Effector memory CD4-positive, alpha-beta T cell (primary cell): Measurements from ENCODE around the gene SPON1.

Source experiments
- DNase-seq, 3 donors: peaks; one replicate each; pipeline ENCODE4 v3.0.0-alpha.2; 2020
- H3K27ac ChIP-seq: 2 replicates; pipeline ENCODE4 v1.7.0; 2013; ENCODE audit warnings: mild to moderate bottlenecking, low read length, moderate library complexity; ENCODE audit not compliant: insufficient read depth, poor library complexity, severe bottlenecking
- H3K27me3 ChIP-seq: replicated peaks from 2 replicates; pipeline ENCODE4 v1.7.0; 2013; ENCODE audit warnings: mild to moderate bottlenecking, low read length; ENCODE audit not compliant: insufficient read depth, control insufficient read depth, poor library complexity, severe bottlenecking
- H3K36me3 ChIP-seq: 2 replicates; pipeline ENCODE4 v1.7.0; 2013; ENCODE audit warnings: mild to moderate bottlenecking, low read length, moderate library complexity; ENCODE audit not compliant: control insufficient read depth, insufficient read depth
- H3K4me1 ChIP-seq: 2 replicates; pipeline ENCODE4 v1.7.0; 2013; ENCODE audit warnings: low read length, mild to moderate bottlenecking; ENCODE audit not compliant: control insufficient read depth, insufficient read depth, poor library complexity, severe bottlenecking
- H3K4me3 ChIP-seq: 2 replicates; pipeline ENCODE4 v1.7.0; 2013; ENCODE audit warnings: low read length, low read depth, mild to moderate bottlenecking; ENCODE audit not compliant: insufficient read depth, poor library complexity, severe bottlenecking
- H3K9me3 ChIP-seq: 2 replicates; pipeline ENCODE4 v1.7.0; 2013; ENCODE audit warnings: mild to moderate bottlenecking, low read length, moderate library complexity; ENCODE audit not compliant: control insufficient read depth

Gene SPON1

GRCh38 chr11:14093065-14093464 lies 130.5 kb downstream of the SPON1 start:
- Histone ChIP-seq H3K27ac (no peak overlapping the region), H3K4me3 (no peak overlapping the region), H3K27me3 (no peaks in the 10 kb centered on the region), H3K4me1 (no peaks in the 10 kb centered on the region), H3K36me3 (no peaks in the 10 kb centered on the region), H3K9me3 (no peaks in the 10 kb centered on the region)
- no peak for DNase-seq

GRCh38 chr11:14094481-14095037 lies 132.0 kb downstream of the SPON1 start:
- Histone ChIP-seq H3K27me3 (no peaks in the 10 kb centered on the region), H3K4me1 (no peaks in the 10 kb centered on the region), H3K36me3 (no peaks in the 10 kb centered on the region), H3K27ac (no peak overlapping the region), H3K4me3 (no peak overlapping the region), H3K9me3 (no peaks in the 10 kb centered on the region)
- no peak for DNase-seq

DNA sequence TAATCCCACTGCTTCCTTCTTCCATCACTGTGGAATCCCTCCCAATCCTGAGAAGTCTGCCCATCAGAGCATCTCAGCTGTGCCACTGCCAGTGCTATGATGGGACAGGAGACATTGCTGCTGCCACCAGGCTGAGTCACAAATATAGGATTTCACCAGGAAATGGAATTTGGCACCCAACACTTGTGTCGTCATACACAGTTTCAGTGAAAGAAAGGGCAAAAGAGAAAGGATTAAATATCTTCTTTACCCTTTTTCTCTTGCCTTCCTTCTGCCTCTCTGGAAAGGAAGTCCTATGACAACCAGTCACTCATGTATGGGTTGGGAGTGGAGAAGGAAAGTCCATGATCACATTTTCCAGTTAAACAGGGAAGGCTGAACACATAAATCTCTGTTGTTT lies 133.4 kb downstream of the SPON1 start:
- no peak overlapping the region for H3K4me3 ChIP-seq
- H3K27me3 ChIP-seq = no peaks in the 10 kb centered on the region
- no peak for DNase-seq
- H3K36me3 ChIP-seq = no peaks in the 10 kb centered on the region
- no peak overlapping the region for H3K27ac ChIP-seq
- H3K9me3 ChIP-seq = no peaks in the 10 kb centered on the region
- H3K4me1 ChIP-seq = no peaks in the 10 kb centered on the region

DNA sequence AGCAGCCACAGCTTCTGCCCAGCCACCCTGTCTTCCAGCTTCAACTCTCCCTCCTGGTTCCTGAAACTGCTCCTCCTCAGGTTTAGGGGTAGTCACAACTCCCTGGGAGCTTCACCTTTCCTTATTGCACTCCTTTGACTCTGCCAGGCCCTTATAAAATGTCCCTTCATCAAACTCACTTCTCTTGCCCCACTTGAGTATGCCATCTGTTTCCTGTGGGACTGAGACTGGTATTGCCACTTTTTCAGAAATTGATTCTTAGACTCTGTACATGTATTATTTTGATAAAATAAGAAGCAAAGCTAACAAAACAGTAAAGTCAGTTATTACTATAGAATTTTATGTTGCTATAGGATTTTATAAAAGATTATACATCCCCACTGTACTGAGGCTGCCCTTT lies 134.1 kb downstream of the SPON1 start:
- Histone ChIP-seq H3K4me1 (no peaks in the 10 kb centered on the region), H3K27me3 (no peaks in the 10 kb centered on the region), H3K27ac (no peak overlapping the region), H3K36me3 (no peaks in the 10 kb centered on the region), H3K9me3 (no peaks in the 10 kb centered on the region), H3K4me3 (no peak overlapping the region)
- no peak for DNase-seq

DNA sequence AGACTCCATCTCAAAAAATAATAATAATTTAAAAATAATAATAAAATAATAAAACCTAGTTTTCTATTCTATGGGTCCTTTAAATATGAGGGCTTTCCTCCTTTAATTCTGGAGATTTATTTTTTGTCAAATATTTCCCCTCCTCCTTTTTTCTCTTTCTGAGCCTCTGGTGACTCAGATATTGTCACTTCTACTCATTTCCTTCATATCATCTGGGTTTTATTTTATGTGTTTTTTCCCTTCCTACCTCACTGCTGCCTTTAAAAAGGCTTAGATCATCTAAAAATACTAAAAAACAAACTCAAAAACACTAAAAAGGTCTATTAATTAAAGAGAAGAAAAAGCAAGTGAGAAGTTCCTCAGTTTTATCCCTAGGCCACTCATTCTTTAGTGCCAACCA lies 138.9 kb downstream of the SPON1 start:
- H3K36me3 ChIP-seq = no peaks in the 10 kb centered on the region
- no peaks in the 10 kb centered on the region for H3K27me3 ChIP-seq
- H3K27ac ChIP-seq = no peak overlapping the region
- H3K9me3 ChIP-seq = no peaks in the 10 kb centered on the region
- DNase-seq = no peak
- H3K4me3 ChIP-seq = no peak overlapping the region
- H3K4me1 ChIP-seq = no peaks in the 10 kb centered on the region

DNA sequence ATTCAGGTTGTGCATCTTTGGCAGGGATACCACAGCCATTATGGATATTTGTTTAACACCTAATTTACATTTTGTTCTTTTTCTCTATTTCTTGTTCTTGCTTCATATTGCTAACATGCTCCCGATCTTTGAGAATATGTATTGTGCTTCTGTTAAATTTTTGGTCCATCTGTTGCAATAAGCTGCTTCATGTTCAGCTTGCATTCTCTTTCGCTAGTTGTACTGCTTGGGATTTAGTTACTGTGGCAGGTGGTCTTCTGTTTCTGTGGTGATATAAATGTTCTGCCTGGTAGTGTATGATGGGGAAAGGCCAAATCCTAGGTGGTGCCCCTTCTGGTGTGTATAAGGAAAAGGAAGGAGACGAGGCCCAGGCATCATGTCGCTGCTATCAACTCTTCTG lies 140.2 kb downstream of the SPON1 start:
- no peak for DNase-seq
- Histone ChIP-seq H3K4me1 (no peaks in the 10 kb centered on the region), H3K4me3 (no peak overlapping the region), H3K27me3 (no peaks in the 10 kb centered on the region), H3K9me3 (no peaks in the 10 kb centered on the region), H3K27ac (no peak overlapping the region), H3K36me3 (no peaks in the 10 kb centered on the region)

DNA sequence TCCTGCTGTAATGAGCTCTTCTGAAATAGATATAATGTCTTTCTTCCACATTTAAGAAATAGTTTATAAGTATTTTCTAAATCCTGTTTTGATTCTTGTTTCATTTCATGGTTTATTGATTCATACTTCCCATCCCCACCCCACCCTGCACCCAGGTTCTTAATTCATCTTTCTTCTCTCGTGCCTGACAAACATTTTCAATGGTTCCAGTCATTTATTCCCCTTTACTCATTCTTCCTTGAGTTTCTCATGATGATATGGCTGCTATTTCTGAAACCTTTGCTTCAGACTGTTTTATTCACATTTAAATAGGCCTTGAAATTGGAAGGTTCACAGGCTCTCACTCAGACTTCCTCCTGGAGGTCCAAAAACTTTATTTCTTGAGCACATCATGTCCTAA lies 142.9 kb downstream of the SPON1 start:
- no peak overlapping the region for H3K27ac ChIP-seq
- no peak overlapping the region for H3K4me3 ChIP-seq
- no peaks in the 10 kb centered on the region for H3K9me3 ChIP-seq
- no peaks in the 10 kb centered on the region for H3K36me3 ChIP-seq
- DNase-seq = no peak
- no peaks in the 10 kb centered on the region for H3K27me3 ChIP-seq
- H3K4me1 ChIP-seq = no peaks in the 10 kb centered on the region

DNA sequence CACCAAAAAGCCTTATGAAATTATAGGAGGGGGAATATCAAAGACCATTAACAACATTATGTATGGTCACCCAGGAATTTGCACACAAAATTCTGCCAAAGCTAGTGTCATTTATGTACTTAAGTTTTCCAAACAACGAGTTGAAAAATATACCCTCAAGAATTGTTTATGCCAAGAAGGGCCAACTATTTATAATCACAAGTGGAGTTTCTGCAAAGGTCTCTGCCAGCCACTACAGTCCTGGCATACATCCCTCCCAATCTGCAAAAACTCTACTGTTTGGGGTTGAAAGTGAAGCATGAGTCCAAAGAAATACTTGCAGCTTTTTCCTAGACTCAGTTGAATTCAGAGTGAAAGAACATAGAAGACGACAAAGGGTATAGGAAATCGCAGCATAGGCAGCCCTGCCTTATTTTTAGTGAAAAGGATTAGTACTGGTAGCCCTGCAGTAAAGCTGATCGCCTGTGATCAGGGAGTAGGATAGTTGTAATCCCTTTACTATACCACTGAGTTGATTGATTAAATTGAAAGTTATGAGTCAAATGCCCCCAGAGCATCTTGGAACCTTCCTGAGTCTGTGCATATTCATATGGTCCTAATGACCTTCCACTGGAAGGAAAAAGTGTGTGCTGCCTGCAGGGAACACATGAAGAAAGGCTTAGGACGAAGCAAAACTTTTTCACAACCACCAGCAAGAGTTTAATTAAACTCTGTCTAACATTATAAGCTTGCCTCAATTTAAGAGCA lies 144.0 kb downstream of the SPON1 start:
- no peak for DNase-seq
- no peaks in the 10 kb centered on the region for H3K4me1 ChIP-seq
- H3K9me3 ChIP-seq = no peaks in the 10 kb centered on the region
- H3K27ac ChIP-seq = no peak overlapping the region
- no peak overlapping the region for H3K4me3 ChIP-seq
- H3K27me3 ChIP-seq = no peaks in the 10 kb centered on the region
- no peaks in the 10 kb centered on the region for H3K36me3 ChIP-seq

GRCh38 chr11:14107050-14107430 lies 144.5 kb downstream of the SPON1 start:
- H3K36me3 ChIP-seq = no peaks in the 10 kb centered on the region
- H3K4me1 ChIP-seq = no peaks in the 10 kb centered on the region
- H3K27ac ChIP-seq = no peak overlapping the region
- H3K9me3 ChIP-seq = no peaks in the 10 kb centered on the region
- no peaks in the 10 kb centered on the region for H3K27me3 ChIP-seq
- H3K4me3 ChIP-seq = no peak overlapping the region
- no peak for DNase-seq

DNA sequence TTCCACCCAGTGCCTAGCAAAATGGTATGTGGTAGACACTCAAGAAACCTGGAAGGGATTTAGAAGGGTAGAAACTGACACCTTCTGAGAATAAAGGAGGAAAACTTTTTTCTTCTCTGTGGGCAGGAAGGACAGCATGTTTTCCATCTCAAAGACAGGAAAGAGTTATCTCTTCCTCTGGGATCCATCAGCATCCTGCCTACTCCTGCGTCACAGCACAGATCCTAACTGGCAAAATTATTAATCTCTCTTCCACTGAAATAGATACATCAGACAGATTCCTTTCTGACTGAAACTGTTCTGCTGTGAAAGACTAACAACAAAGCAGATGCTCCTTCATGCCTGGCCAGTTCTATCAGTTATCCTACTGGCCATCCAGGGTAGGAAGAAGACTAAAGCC lies 147.2 kb downstream of the SPON1 start:
- Histone ChIP-seq H3K27ac (no peak overlapping the region), H3K9me3 (no peaks in the 10 kb centered on the region), H3K4me3 (no peak overlapping the region), H3K4me1 (no peaks in the 10 kb centered on the region), H3K27me3 (no peaks in the 10 kb centered on the region), H3K36me3 (no peaks in the 10 kb centered on the region)
- DNase-seq = no peak
